Activated CD4-positive, alpha-beta T cell treated with anti-CD3 and anti-CD28 coated beads for 36 hours (primary cell): Measurements from ENCODE around the gene LCN12. TPM values are rescaled to one million over a fixed set of nuclear protein-coding genes. Genes with fewer than 3 reads are reported as not detected.
A peak's percentile ranks its signal among the peaks of the same experiment; 100 is the strongest.

ENCODE experiments used
- ATAC-seq: fragments of 200-7000 bp; cut with Tn5 transposase; one replicate; pipeline ENCODE4 v1.10.0; 2021; ENCODE audit warnings: mild to moderate bottlenecking, moderate library complexity
- CTCF ChIA-PET: fragments of 350-600 bp; sonication (Branson Sonifier 250); formaldehyde crosslinking; loops from one replicate; lab custom pipeline; 2021; ENCODE audit warnings: antibody characterized with exemption; lab: Charles Lee
- POLR2A ChIA-PET: fragments of 350-600 bp; sonication (Branson Sonifier 250); formaldehyde crosslinking; loops from one replicate; lab custom pipeline; 2021; ENCODE audit warnings: antibody characterized with exemption, inconsistent platforms; lab: Charles Lee
- DNase-seq: peaks from one replicate; pipeline ENCODE4 v3.0.0-alpha.2; 2020
- H3K27ac Mint-ChIP-seq: one replicate; pipeline ENCODE4 v1.8.0; 2021; ENCODE audit warnings: mixed read lengths
- H3K27me3 Mint-ChIP-seq: one replicate; pipeline ENCODE4 v1.8.0; 2021; ENCODE audit warnings: mixed read lengths
- H3K36me3 Mint-ChIP-seq: one replicate; pipeline ENCODE4 v1.8.0; 2021; ENCODE audit warnings: low read depth, mixed read lengths
- H3K4me1 Mint-ChIP-seq: one replicate; pipeline ENCODE4 v1.8.0; 2021; ENCODE audit warnings: mixed read lengths
- H3K4me3 Mint-ChIP-seq: one replicate; pipeline ENCODE4 v1.8.0; 2021; ENCODE audit warnings: mild to moderate bottlenecking, moderate library complexity, mixed read lengths
- H3K9me3 Mint-ChIP-seq: one replicate; pipeline ENCODE4 v1.8.0; 2021; ENCODE audit warnings: low read depth, mixed read lengths
- intact Hi-C, 2 experiments: fragments of 100-400 bp; cut with DNase I in 1 of 2; cut with micrococcal nuclease in 1 of 2; formaldehyde crosslinking; loops; one replicate each; pipeline versions ENCODE4 v1.14.2 to v1.15.1; 2022 to 2024; cut with DNase I, micrococcal nuclease
- total RNA-seq, 2 experiments: library from RNA; stranded (reverse); gene quantifications; one replicate each; pipeline ENCODE4 v1.2.3, GENCODE V29; 2021

Gene LCN12
- total RNA-seq, 2 experiments from 2014 or later = 1.1 to 1.5 TPM

DNA sequence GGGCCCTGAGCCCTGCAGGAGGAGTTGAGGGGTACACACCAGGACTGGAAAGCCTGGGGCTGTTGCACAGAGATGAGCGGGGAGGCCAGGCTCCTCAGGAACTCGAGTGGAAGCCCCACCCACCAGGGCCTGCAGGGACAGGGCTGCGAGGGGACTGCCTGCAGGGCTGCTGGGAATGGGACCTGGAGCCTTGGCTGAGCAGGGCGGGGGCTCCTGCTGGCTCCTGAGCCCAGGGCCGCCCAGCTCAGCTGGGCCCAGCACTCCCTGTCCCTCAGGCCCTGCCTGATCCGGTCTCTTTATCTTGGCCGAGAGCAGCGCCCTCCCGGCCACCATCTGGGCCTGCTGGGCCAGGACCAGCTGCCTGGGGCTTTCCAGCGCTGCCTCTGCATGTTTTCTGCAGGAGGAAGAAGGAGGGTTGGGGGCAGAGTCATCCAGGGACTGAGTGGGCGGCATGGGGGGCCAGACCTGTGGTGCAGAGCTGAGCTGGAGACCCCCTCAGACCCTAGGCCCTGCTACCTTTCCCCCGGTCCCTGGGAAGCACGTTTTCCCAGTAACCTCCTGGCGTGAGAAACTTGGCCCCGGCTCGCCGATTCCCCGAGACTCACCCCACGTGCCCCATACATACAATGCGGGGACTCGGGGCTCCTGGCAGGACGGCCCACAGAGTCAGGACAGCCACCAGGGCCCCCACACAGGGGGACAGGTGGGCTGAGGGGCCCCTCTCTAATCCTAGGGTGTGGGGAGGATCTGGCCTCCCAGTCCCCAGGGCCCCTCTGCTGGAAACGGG is 9.4 kb downstream of the LCN12 start:
- CTCF ChIA-PET = interaction anchor here (1.0 to 1.7 kb wide), 2 partner anchors 67 to 74 kb away, joined by 5 read pairs; no protein-coding TSS in a partner anchor
- intact Hi-C loops = no loop called here
- Mint-ChIP-seq H3K9me3 (peaks cover 3% of the 10 kb centered on the region), H3K27me3 (no peaks in the 10 kb centered on the region), H3K4me1 (peaks cover 24% of the 10 kb centered on the region), H3K27ac (no peak overlapping the region), H3K4me3 (no peak overlapping the region), H3K36me3 (no peaks in the 10 kb centered on the region)
- DNase-seq = no peak
- POLR2A ChIA-PET = no interaction called here
- ATAC-seq = no peak

DNA sequence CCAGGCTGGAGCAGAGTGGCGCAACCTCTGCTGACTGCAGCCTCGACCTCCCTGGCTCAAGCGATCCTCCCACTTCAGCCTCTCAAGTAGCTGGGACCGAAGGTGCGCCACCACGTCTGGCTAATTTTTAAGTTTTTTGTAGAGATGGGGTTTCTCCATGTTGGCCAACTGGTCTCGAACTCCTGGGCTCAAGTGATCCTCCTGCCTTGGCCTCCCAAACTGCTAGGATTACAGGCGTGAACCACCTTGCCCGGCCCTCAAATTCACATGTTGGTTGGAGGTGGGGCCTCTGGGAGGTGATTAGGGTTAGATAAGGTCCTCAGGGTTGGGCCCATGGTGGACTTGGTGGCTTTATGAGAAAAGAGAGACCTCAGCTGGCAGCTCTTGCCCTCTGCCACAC is 10.1 kb downstream of the LCN12 start:
- H3K4me1 Mint-ChIP-seq = peaks cover 24% of the 10 kb centered on the region
- no peaks in the 10 kb centered on the region for H3K9me3 Mint-ChIP-seq
- H3K27me3 Mint-ChIP-seq = no peaks in the 10 kb centered on the region
- no peak overlapping the region for H3K27ac Mint-ChIP-seq
- no peak for DNase-seq
- ChIA-PET POLR2A (no interaction called here), CTCF (interaction anchor here (1.0 to 1.7 kb wide), 2 partner anchors 67 to 73 kb away, joined by 5 read pairs; no protein-coding TSS in a partner anchor)
- no peak for ATAC-seq
- no peaks in the 10 kb centered on the region for H3K36me3 Mint-ChIP-seq
- no peak overlapping the region for H3K4me3 Mint-ChIP-seq
- intact Hi-C loops = no loop called here

GRCh38 chr9:136962701-136963248 is 10.7 kb downstream of the LCN12 start:
- DNase-seq (no peak), ATAC-seq (no peak)
- Mint-ChIP-seq H3K36me3 (no peaks in the 10 kb centered on the region), H3K9me3 (no peaks in the 10 kb centered on the region), H3K4me3 (no peak overlapping the region), H3K27me3 (no peaks in the 10 kb centered on the region), H3K4me1 (peaks cover 24% of the 10 kb centered on the region), H3K27ac (no peak overlapping the region)
- CTCF ChIA-PET = interaction anchor here (1.0 to 1.7 kb wide), 2 partner anchors 66 to 73 kb away, joined by 5 read pairs; no protein-coding TSS in a partner anchor
- intact Hi-C loops = no loop called here
- POLR2A ChIA-PET = no interaction called here

DNA sequence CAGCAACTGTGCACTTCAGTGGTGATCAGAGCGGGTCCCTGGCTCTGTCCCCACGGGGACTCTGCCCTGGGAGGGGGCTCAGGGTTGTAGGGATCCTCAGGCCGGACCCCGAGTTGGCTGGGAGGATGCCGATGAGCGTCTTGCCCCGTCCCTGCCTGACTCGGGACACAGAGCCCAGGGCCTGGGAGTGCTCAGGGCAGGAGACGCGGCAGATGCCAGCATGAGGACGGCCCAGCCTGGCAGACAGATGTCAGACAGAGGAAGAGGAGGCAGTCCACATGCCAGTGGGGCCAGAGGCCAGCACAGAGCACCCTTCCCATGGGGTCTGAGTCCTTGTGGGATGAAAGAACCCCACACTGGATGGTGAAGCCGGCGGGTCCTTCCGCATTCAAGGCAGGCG is 11.3 kb downstream of the LCN12 start:
- POLR2A ChIA-PET = no interaction called here
- Mint-ChIP-seq H3K9me3 (no peaks in the 10 kb centered on the region), H3K27ac (no peak overlapping the region), H3K27me3 (no peaks in the 10 kb centered on the region), H3K4me1 (peaks cover 24% of the 10 kb centered on the region), H3K36me3 (no peaks in the 10 kb centered on the region), H3K4me3 (no peak overlapping the region)
- intact Hi-C loops = no loop called here
- CTCF ChIA-PET = interaction anchor here (0.5 kb wide), 1 partner anchor 125 kb away, joined by 3 read pairs; no protein-coding TSS in a partner anchor
- DNase-seq = no peak
- no peak for ATAC-seq

- no peaks in the 10 kb centered on the region for H3K36me3 Mint-ChIP-seq
- POLR2A ChIA-PET = no interaction called here
- H3K4me3 Mint-ChIP-seq = no peak overlapping the region
- H3K27me3 Mint-ChIP-seq = no peaks in the 10 kb centered on the region
- intact Hi-C loops = no loop called here
- CTCF ChIA-PET = interaction anchor here (0.5 kb wide), 1 partner anchor 125 kb away, joined by 3 read pairs; no protein-coding TSS in a partner anchor
- no peak overlapping the region for H3K27ac Mint-ChIP-seq
- peaks cover 24% of the 10 kb centered on the region for H3K4me1 Mint-ChIP-seq
- no peaks in the 10 kb centered on the region for H3K9me3 Mint-ChIP-seq
- DNase-seq (no peak), ATAC-seq (no peak)
Measured at GRCh38 chr9:136963751-136964150, 11.7 kb downstream of the LCN12 start.

- POLR2A ChIA-PET = no interaction called here
- ATAC-seq (no peak), DNase-seq (no peak)
- H3K27ac Mint-ChIP-seq = no peak overlapping the region
- no peaks in the 10 kb centered on the region for H3K9me3 Mint-ChIP-seq
- intact Hi-C loops = no loop called here
- H3K4me3 Mint-ChIP-seq = no peak overlapping the region
- CTCF ChIA-PET = no interaction called here
- no peaks in the 10 kb centered on the region for H3K36me3 Mint-ChIP-seq
- no peaks in the 10 kb centered on the region for H3K27me3 Mint-ChIP-seq
- peaks cover 24% of the 10 kb centered on the region for H3K4me1 Mint-ChIP-seq
Measured at GRCh38 chr9:136964171-136964689, 12.2 kb downstream of the LCN12 start.

- Mint-ChIP-seq H3K4me1 (peaks cover 24% of the 10 kb centered on the region), H3K36me3 (no peaks in the 10 kb centered on the region), H3K4me3 (no peak overlapping the region), H3K27me3 (no peaks in the 10 kb centered on the region), H3K9me3 (no peaks in the 10 kb centered on the region), H3K27ac (no peak overlapping the region)
- ChIA-PET POLR2A (no interaction called here), CTCF (interaction anchor here (0.5 to 1.2 kb wide), 2 partner anchors 29 to 426 kb away, joined by 3 to 4 read pairs; no protein-coding TSS in a partner anchor)
- ATAC-seq = no peak
- intact Hi-C loops = no loop called here
- DNase-seq = no peak
Measured at GRCh38 chr9:136964833-136965422, 12.9 kb downstream of the LCN12 start.

DNA sequence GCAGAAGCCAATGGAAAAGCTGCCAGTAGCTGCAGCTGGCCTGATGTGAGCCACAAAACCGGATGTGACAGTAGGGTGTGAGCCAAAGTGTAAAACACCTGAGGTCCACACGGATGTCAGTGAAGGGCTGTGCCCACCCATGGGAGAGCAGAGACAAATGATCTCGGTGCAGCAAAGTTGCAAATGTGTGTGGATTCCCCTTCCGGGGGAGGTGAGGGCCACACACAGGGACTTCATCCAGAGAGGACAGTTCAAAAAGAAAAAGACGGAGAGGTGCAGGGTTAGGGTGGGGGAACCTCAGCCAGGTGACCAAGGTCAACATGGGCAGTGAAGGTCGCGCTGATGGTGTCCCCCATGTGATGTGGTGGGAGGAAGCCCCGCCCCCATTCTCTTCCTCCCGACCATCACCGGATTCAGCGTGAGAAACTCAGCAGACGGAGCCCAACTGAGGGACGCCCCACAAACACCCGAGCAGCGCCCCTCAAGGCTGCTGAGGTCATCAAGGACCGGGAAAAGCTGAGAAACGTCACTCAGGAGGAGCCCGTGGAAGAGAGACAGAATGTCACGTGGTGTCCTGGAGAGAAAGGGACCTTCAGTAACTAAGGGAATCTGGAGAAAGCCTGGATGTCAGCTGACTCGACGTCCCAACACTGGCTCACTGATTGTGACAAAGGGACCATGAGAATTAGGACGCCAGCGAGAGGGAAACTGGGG is 13.9 kb downstream of the LCN12 start:
- CTCF ChIA-PET = interaction anchor here (0.6 to 1.2 kb wide), 4 partner anchors 18 to 124 kb away, joined by 3 to 4 read pairs (median 3); partner anchors contain the start of gene AJM1
- Mint-ChIP-seq H3K36me3 (no peaks in the 10 kb centered on the region), H3K4me1 (peaks cover 20% of the 10 kb centered on the region), H3K27ac (peak overlapping the region; percentile 68), H3K4me3 (peak overlapping the region; percentile 20), H3K9me3 (no peaks in the 10 kb centered on the region), H3K27me3 (no peaks in the 10 kb centered on the region)
- ATAC-seq = peak; percentile 66
- POLR2A ChIA-PET = no interaction called here
- intact Hi-C loops = no loop called here
- peak; percentile 42 for DNase-seq

- intact Hi-C loops = no loop called here
- DNase-seq = no peak
- CTCF ChIA-PET = no interaction called here
- no peaks in the 10 kb centered on the region for H3K27me3 Mint-ChIP-seq
- H3K27ac Mint-ChIP-seq = no peak overlapping the region
- ATAC-seq = no peak
- H3K4me1 Mint-ChIP-seq = peaks cover 15% of the 10 kb centered on the region
- no peaks in the 10 kb centered on the region for H3K9me3 Mint-ChIP-seq
- H3K4me3 Mint-ChIP-seq = no peak overlapping the region
- no peaks in the 10 kb centered on the region for H3K36me3 Mint-ChIP-seq
- POLR2A ChIA-PET = no interaction called here
Measured at GRCh38 chr9:136968333-136969127, 16.5 kb downstream of the LCN12 start.

DNA sequence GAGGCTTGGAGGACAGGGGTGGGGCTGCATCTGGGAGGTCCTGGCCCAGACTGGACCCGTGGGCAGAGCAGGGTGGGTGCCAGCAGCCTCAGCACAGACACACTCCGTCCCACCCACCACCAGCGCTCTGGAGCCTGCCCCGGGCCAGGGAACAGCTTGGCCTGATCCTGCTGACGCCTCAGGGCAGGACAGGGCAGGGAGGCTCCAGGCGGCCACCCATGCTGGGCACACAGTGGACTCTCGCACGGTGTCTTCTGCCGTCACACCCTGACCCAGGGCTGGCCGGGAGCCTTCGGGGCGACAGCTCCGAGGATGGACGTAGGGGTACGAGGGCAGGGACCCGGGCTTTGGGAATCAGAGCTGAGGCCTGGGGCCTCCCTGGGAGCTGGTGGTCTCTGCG is 17.1 kb downstream of the LCN12 start:
- intact Hi-C loops = no loop called here
- no peaks in the 10 kb centered on the region for H3K9me3 Mint-ChIP-seq
- H3K4me1 Mint-ChIP-seq = peaks cover 15% of the 10 kb centered on the region
- H3K27me3 Mint-ChIP-seq = no peaks in the 10 kb centered on the region
- ChIA-PET POLR2A (no interaction called here), CTCF (no interaction called here)
- H3K4me3 Mint-ChIP-seq = no peak overlapping the region
- ATAC-seq (no peak), DNase-seq (no peak)
- no peak overlapping the region for H3K27ac Mint-ChIP-seq
- H3K36me3 Mint-ChIP-seq = no peaks in the 10 kb centered on the region
